GM13977 (cell line): ENCODE measurements around the gene NACC1.

Source experiments
- DNase-seq: peaks from one replicate; pipeline ENCODE4 v3.0.0; 2012; ENCODE audit warnings: low spot score
- in situ Hi-C: fragments of 300-500 bp; cut with MboI; formaldehyde crosslinking; loops from one replicate; pipeline ENCODE4 v1.12.0; 2022; ENCODE audit warnings: low sequenced_read_pairs, low pct_unique_long_range_greater_than_20kb, mixed read lengths, inconsistent platforms; ENCODE audit not compliant: unreplicated experiment
- TF ChIP-seq, protein P1 (sequence below): IDR thresholded peaks from 2 replicates; pipeline ENCODE4 v1.5.1; 2012; ENCODE audit warnings: mild to moderate bottlenecking, control low read depth; ENCODE audit not compliant: insufficient read depth; ENCODE audit errors: extremely low read depth, missing control alignments

NACC1 gene

DNA sequence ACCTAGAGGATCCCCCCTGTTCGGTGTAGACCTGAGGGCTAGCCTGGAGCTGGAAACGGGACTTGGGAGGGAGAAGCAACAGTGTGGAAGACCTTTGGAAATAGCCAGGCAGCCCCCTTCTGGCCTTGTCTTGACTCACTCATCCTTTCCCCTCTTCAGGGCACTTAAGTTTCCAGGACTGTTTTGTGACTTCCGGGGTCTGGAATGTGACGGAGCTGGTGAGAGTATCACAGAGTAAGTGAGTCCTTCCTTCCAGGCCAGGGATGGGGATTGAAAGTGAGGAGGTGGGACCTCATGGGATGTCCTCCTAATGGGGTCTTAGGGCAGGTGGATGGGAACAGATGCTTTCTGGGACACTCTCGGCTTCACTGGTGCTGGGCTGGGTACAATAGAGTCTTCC lies 44.8 kb upstream of the NACC1 start:
- no peak for DNase-seq
- in situ Hi-C loops: no loop called here
- TF ChIP-seq, protein P1, sequence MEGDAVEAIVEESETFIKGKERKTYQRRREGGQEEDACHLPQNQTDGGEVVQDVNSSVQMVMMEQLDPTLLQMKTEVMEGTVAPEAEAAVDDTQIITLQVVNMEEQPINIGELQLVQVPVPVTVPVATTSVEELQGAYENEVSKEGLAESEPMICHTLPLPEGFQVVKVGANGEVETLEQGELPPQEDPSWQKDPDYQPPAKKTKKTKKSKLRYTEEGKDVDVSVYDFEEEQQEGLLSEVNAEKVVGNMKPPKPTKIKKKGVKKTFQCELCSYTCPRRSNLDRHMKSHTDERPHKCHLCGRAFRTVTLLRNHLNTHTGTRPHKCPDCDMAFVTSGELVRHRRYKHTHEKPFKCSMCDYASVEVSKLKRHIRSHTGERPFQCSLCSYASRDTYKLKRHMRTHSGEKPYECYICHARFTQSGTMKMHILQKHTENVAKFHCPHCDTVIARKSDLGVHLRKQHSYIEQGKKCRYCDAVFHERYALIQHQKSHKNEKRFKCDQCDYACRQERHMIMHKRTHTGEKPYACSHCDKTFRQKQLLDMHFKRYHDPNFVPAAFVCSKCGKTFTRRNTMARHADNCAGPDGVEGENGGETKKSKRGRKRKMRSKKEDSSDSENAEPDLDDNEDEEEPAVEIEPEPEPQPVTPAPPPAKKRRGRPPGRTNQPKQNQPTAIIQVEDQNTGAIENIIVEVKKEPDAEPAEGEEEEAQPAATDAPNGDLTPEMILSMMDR: no peak

DNA sequence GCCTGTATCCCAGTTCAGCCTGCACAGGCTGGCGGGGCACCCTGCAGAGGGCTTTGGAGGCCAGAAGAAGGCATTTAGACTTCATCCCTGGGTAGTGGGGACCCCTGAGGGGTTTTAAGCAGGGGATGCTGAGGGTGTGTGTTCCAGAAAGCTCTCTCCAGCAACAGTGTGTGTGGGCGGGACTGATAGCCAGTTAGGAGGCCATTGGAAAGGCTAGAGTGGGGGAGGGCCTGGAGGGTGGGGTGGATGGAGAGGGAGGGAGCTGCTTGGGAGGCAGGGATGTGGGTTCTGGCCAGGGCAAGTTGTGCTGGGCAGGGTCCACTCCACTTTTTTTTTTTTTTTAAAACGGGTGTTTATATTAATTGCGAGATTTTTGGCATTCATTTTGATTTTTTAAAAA lies 43.7 kb upstream of the NACC1 start:
- no peak for DNase-seq
- in situ Hi-C loops: no loop called here
- TF ChIP-seq, protein P1: no peak

DNA sequence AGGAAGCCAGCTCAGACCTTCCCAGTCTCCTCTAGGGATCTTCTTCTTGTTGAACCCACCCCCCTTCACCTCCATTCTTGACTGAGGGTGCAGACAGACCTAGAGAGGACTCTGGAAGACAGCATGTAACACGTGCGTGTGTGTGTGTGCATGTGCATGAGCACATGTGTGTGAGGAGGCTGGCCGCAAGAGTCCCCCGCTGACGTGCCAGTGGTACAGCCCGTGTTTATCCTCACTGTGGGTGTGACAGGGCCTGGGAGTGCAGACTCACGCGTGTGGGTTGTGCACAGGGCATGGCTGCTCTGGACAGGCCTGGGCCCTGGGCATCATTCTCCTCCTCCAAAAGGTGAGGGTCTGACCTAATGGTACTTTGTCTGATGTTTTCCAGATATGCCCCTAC lies 41.7 kb upstream of the NACC1 start:
- TF ChIP-seq, protein P1: no peak
- no peak for DNase-seq
- in situ Hi-C loops: no loop called here

DNA sequence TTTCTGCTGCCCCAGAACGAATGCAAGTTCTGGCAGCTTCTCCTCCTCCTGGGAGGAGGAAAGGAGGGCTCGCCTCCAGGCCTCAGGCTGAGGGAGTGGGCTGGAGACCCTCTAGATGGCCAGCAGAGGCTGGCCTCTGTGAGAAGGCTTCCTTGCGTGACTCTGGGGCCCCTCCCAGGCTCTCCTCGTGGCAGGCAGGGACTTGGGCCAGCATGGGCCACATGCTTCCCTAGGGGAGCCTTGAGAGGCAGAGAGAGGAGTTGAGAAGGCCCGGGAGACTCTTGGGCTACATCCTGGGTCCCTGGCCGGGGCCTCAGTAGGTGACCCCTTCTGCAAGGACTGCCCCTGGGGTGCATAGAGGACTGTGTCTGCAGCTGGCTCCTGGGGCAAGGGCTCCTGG lies 41.3 kb upstream of the NACC1 start:
- no peak for DNase-seq
- TF ChIP-seq, protein P1: no peak
- in situ Hi-C loops: no loop called here

DNA sequence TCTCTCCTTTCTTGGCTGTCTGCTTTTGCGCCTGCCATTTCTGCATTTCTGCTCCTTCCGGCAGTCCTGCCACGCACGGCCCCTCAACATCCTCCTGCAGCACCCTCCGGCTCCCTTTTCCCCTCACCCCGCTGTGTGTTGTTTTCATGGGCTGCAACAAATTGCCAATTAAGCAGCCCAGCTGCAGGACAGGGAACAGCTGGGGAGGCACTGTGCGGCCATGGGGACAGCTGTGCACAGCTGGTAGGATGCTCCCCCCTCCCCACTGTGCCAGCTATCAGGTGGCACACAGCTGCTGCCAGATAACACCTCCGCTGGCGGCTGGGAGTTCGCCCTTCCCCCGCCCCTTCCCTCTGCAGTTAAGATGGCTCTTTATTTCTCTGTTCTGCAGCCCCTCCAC lies 40.8 kb upstream of the NACC1 start:
- DNase-seq: no peak
- TF ChIP-seq, protein P1: no peak

DNA sequence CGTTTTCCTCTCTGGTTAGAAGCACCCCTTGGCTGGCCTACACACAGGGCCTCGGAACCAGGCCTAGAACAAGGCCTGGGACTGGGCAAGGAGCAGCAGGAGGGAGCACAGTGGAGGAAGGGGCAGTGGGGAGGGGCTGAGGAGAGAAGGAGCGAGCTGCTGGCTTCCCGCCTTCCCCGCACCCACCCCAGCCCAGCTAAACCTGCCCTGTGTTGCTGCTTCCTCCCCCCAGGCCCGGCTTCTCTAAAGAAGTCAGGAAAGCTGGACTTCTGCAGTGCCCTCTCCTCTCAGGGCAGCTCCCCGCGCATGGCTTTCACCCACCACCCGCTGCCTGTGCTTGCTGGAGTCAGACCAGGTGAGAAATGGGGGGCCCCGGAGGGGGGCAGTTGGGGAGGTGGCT lies 39.7 kb upstream of the NACC1 start:
- DNase-seq: no peak
- TF ChIP-seq, protein P1: no peak
- in situ Hi-C loops: no loop called here

More for the DNA sequence above, 40.8 kb upstream of the NACC1 start:
- in situ Hi-C loops: no loop called here
